Caco-2 (cell line): Measurements from ENCODE around the gene SEC14L5. TPM values are rescaled to one million over a fixed set of nuclear protein-coding genes. Genes with fewer than 3 reads are reported as not detected.

Experiments
- BruUV-seq: library from RNA; stranded (reverse); fragments of 400-500 nt; replicated peaks from 2 replicates; lab custom pipeline; 2021; lab: Mats Ljungman, UMichigan
- CTCF ChIA-PET: fragments of 300-600 bp; sonication (Branson Sonifier 250); formaldehyde crosslinking; loops from one replicate; lab custom pipeline; 2022; ENCODE audit warnings: antibody characterized with exemption; lab: Charles Lee
- POLR2A ChIA-PET: fragments of 300-600 bp; sonication (Branson Sonifier 250); formaldehyde crosslinking; loops from one replicate; lab custom pipeline; 2022; ENCODE audit warnings: antibody characterized with exemption; lab: Charles Lee
- DNase-seq, 2 experiments: peaks; one replicate each; pipeline versions ENCODE4 v3.0.0 to v3.0.0-alpha.2; 2020 to 2022
- H3K27me3 ChIP-seq: replicated peaks from 2 replicates; pipeline ENCODE4 v1.6.0; 2011; ENCODE audit warnings: low read length; ENCODE audit not compliant: control insufficient read depth, insufficient read depth
- H3K36me3 ChIP-seq: 2 replicates; pipeline ENCODE4 v1.5.1; 2011; ENCODE audit warnings: low read length; ENCODE audit not compliant: control insufficient read depth, insufficient read depth
- H3K4me1 ChIP-seq: fragments of 250-450 bp; sonication (Bioruptor Pico); 2 replicates; pipeline ENCODE4 v1.5.1; 2020; ENCODE audit warnings: mild to moderate bottlenecking
- H3K4me3 ChIP-seq: 2 replicates; pipeline ENCODE4 v1.5.1; 2011; ENCODE audit warnings: low read depth, mild to moderate bottlenecking, control low read depth, low read length
- H3K9me3 ChIP-seq: fragments of 250-450 bp; sonication (Bioruptor Pico); 2 replicates; pipeline ENCODE4 v1.5.1; 2020; ENCODE audit warnings: mild to moderate bottlenecking, moderate library complexity
- H3K27ac Mint-ChIP-seq: one replicate; pipeline ENCODE4 v1.8.0; 2022; ENCODE audit warnings: mixed read lengths; ENCODE audit not compliant: unreplicated experiment
- H3K27me3 Mint-ChIP-seq: one replicate; pipeline ENCODE4 v1.8.0; 2022; ENCODE audit warnings: mixed read lengths; ENCODE audit not compliant: insufficient read depth, unreplicated experiment
- H3K36me3 Mint-ChIP-seq: one replicate; pipeline ENCODE4 v1.8.0; 2022; ENCODE audit warnings: mild to moderate bottlenecking, mixed read lengths; ENCODE audit not compliant: insufficient read depth, unreplicated experiment
- H3K4me1 Mint-ChIP-seq: one replicate; pipeline ENCODE4 v1.8.0; 2022; ENCODE audit warnings: low read depth, mixed read lengths; ENCODE audit not compliant: unreplicated experiment
- H3K4me3 Mint-ChIP-seq: one replicate; pipeline ENCODE4 v1.8.0; 2022; ENCODE audit warnings: mild to moderate bottlenecking, moderate library complexity, mixed read lengths; ENCODE audit not compliant: unreplicated experiment
- H3K9me3 Mint-ChIP-seq: one replicate; pipeline ENCODE4 v1.8.0; 2022; ENCODE audit warnings: mixed read lengths; ENCODE audit not compliant: unreplicated experiment
- intact Hi-C: fragments of 100-400 bp; cut with micrococcal nuclease; formaldehyde crosslinking; loops from one replicate; pipeline ENCODE4 v1.10.0; 2022; ENCODE audit not compliant: unreplicated experiment
- total RNA-seq: library from RNA; stranded (reverse); gene quantifications from 2 replicates; pipeline ENCODE4 v1.2.3, GENCODE V29; 2022
- TF ChIP-seq, protein P1 (sequence below), 2 experiments: fragments of 200-600 bp in 1 of 2; IDR thresholded peaks; 1 replicate in 1 of 2; 2 replicates in 1 of 2; pipeline versions ENCODE4 v1.5.1 to v1.8.0; 2011 to 2022; ENCODE audit warnings: antibody characterized with exemption in 1 of 2, control low read depth in 1 of 2, inconsistent platforms in 1 of 2, low read depth in 1 of 2, low read length in 1 of 2, mild to moderate bottlenecking in 1 of 2, moderate library complexity in 1 of 2; ENCODE audit not compliant: insufficient read depth in 1 of 2, severe bottlenecking in 1 of 2, unreplicated experiment in 1 of 2

SEC14L5 gene
- total RNA-seq, 1 experiment from 2014 or later: 0.14 TPM

DNA sequence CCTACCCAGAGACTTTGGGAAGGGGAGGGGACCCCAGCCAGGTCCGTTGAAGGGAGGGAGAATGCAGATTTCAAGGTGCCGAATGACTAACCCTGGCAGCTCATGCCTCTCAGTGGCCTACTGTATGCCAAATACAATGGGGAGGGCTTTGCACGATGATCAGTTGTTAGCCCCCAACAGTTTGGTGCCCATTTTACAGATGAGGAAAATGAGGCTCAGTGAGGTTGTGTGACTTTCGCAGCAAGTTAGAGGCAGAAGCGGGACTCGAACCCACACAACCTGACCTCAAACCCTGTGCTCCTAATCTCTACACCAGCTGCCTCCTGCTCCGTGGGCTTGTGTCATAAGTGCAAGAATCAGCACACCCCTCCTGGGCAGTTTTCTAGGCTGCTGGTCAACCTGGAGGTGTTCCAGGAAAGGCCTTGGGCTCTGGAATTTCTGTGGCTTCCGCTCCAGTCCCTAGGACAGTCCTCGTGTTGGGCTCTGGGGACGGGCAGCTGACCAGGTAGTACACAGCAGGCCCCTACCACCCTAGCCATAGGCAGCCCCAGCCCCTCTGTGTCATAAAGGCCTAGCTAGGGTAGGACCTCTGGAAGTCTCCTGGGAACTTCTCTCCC is 87.5 kb downstream of the SEC14L5 start:
- TF ChIP-seq, protein P1, sequence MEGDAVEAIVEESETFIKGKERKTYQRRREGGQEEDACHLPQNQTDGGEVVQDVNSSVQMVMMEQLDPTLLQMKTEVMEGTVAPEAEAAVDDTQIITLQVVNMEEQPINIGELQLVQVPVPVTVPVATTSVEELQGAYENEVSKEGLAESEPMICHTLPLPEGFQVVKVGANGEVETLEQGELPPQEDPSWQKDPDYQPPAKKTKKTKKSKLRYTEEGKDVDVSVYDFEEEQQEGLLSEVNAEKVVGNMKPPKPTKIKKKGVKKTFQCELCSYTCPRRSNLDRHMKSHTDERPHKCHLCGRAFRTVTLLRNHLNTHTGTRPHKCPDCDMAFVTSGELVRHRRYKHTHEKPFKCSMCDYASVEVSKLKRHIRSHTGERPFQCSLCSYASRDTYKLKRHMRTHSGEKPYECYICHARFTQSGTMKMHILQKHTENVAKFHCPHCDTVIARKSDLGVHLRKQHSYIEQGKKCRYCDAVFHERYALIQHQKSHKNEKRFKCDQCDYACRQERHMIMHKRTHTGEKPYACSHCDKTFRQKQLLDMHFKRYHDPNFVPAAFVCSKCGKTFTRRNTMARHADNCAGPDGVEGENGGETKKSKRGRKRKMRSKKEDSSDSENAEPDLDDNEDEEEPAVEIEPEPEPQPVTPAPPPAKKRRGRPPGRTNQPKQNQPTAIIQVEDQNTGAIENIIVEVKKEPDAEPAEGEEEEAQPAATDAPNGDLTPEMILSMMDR (IDR thresholded peaks at IDR 0.05; ENCODE audit: insufficient read depth in 1 of 2, low read depth in 1 of 2, low read length in 1 of 2, severe bottlenecking in 1 of 2, unreplicated experiment in 1 of 2): no peak
- Histone ChIP-seq H3K36me3 (no peaks in the 10 kb centered on the region), H3K9me3 (no peaks in the 10 kb centered on the region; the same call in none of the 2 replicates), H3K27me3 (no peaks in the 10 kb centered on the region), H3K4me1 (peaks cover 5% of the 10 kb centered on the region; the same call in 1 of the 2 replicates), H3K4me3 (no peak overlapping the region)
- H3K4me1 Mint-ChIP-seq: peaks cover 7% of the 10 kb centered on the region
- ChIA-PET POLR2A (no interaction called here), CTCF (no interaction called here)
- H3K27me3 Mint-ChIP-seq: peaks cover 14% of the 10 kb centered on the region
- H3K36me3 Mint-ChIP-seq: no peaks in the 10 kb centered on the region
- intact Hi-C loops: no loop called here
- no TSS peak for BruUV-seq
- no peak overlapping the region for H3K27ac Mint-ChIP-seq
- H3K4me3 Mint-ChIP-seq: no peak overlapping the region
- no peak for DNase-seq
- peaks cover 9% of the 10 kb centered on the region for H3K9me3 Mint-ChIP-seq

DNA sequence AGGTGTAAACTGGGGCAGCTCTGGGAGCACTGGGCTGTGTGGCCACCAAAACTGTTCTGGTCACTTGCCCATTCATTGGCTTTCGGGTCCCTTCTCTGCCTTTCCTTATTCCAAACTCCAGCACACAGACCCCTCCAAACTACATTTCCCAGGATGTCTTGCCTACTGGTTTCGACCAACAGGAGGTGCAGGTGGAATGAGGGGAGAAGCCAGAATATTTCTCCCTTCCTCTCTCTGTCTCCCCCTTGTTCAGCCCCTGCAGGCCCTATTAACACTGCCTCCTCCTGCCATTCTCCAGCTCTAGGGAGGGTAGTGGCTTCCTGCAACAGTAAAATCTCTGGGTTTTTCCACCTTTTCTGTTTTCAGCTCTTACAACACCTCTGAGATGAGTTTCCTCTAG is 88.8 kb downstream of the SEC14L5 start:
- ChIA-PET CTCF (no interaction called here), POLR2A (no interaction called here)
- Mint-ChIP-seq H3K27ac (no peak overlapping the region), H3K4me3 (no peak overlapping the region), H3K27me3 (peaks cover 14% of the 10 kb centered on the region), H3K4me1 (no peaks in the 10 kb centered on the region), H3K36me3 (no peaks in the 10 kb centered on the region), H3K9me3 (peaks cover 9% of the 10 kb centered on the region)
- no peaks in the 10 kb centered on the region; the same call in none of the 2 replicates for H3K9me3 ChIP-seq
- BruUV-seq: no TSS peak
- no peak for DNase-seq
- no peak overlapping the region for H3K4me3 ChIP-seq
- intact Hi-C loops: no loop called here
- TF ChIP-seq, protein P1 (IDR thresholded peaks at IDR 0.05; ENCODE audit: insufficient read depth in 1 of 2, low read depth in 1 of 2, low read length in 1 of 2, severe bottlenecking in 1 of 2, unreplicated experiment in 1 of 2): no peak
- no peaks in the 10 kb centered on the region for H3K27me3 ChIP-seq
- H3K4me1 ChIP-seq: no peaks in the 10 kb centered on the region
- no peaks in the 10 kb centered on the region for H3K36me3 ChIP-seq

DNA sequence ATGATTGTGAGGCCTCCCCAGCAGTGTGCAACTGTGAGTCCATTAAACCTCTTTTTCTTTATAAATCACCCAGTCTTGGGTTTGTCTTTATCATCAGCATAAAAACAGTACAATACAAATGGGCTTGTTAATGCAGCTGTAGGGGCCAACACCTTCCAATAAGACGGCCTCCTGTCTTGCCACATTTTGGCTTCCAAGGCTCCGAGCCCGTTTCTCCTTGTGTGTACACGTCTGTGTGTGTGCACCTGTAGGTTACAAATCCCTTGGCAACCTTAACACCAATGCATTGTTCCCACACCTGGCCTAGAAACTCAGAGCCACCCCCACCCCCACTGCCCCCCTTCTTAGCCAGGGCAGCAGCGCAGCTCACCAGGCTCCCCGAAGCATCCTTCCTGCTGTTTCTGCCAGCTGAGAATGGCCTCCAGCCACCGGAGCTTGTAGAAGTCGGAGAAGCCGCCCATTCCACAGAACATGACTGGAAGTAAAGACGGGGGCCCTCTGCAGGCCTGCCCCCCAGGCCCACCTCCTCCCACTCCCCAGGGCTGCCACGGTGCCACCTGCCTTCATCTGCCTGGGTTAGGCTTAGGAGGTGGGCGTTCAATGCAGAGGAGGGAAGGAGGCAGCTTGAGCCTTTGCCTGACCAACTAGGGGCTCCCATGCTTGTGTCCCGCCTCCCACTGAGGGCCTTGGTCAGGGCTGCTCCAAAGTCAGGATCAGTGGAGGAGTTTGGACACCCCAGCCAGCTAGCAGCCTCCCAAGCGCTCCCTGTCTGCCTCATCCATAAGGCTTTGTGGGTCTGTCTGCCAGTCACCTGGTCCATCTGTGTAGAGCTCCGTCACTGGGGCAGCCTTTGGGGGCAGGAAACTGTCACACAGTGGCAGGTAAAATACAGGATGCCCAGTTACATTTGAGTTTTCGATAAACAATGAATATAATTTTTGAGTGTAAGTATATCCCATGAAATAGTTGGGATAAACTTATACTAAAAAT is 97.0 kb downstream of the SEC14L5 start:
- H3K27ac Mint-ChIP-seq: no peak overlapping the region
- intact Hi-C loops: no loop called here
- no peaks in the 10 kb centered on the region for H3K9me3 ChIP-seq
- H3K27me3 ChIP-seq: no peaks in the 10 kb centered on the region
- POLR2A ChIA-PET: no interaction called here
- no peak for DNase-seq
- BruUV-seq: no TSS peak
- no peaks in the 10 kb centered on the region for H3K4me1 Mint-ChIP-seq
- H3K9me3 Mint-ChIP-seq: no peaks in the 10 kb centered on the region
- CTCF ChIA-PET: no interaction called here
- no peaks in the 10 kb centered on the region for H3K36me3 Mint-ChIP-seq
- no peaks in the 10 kb centered on the region for H3K4me1 ChIP-seq
- no peak overlapping the region for H3K4me3 ChIP-seq
- H3K36me3 ChIP-seq: no peaks in the 10 kb centered on the region
- H3K4me3 Mint-ChIP-seq: no peak overlapping the region
- TF ChIP-seq, protein P1 (IDR thresholded peaks at IDR 0.05; ENCODE audit: insufficient read depth in 1 of 2, low read depth in 1 of 2, low read length in 1 of 2, severe bottlenecking in 1 of 2, unreplicated experiment in 1 of 2): no peak
- H3K27me3 Mint-ChIP-seq: peaks cover 5% of the 10 kb centered on the region
